Measurements from ENCODE around the gene FLNA.

DNA sequence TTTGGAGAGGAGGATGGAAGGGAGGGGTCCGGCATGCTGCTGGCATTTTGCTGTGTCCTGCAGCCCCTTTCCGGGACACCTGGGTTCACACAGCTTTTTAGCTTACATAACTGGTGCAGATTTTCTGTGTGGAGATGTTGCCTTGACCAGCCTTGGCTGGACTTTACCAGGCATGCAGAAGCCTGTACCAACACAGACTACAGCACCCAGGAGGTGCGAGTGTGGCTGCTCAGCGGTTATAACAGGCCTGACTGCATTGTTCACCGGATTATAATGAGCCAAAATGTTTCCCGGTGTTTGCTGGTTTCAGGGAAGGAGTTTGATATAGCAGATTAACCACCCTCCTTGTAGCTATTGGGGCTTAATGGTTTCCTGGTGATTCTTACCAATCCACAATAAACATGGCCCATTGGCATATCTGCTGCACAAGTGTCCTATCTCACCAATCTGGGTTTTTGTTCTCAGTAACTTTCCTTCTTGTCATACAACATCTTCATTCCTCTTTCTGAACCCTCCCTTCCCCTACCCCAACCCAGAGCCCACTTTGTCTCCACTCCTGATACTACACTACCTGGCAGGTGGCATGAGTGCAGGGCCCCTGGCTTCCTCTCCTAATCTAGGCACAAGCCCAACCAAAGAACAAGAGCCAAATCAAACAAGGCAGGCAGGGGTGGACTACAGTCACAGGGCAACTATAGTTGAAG lies 27.6 kb upstream of the FLNA start:
- TF ChIP-seq, protein P1, sequence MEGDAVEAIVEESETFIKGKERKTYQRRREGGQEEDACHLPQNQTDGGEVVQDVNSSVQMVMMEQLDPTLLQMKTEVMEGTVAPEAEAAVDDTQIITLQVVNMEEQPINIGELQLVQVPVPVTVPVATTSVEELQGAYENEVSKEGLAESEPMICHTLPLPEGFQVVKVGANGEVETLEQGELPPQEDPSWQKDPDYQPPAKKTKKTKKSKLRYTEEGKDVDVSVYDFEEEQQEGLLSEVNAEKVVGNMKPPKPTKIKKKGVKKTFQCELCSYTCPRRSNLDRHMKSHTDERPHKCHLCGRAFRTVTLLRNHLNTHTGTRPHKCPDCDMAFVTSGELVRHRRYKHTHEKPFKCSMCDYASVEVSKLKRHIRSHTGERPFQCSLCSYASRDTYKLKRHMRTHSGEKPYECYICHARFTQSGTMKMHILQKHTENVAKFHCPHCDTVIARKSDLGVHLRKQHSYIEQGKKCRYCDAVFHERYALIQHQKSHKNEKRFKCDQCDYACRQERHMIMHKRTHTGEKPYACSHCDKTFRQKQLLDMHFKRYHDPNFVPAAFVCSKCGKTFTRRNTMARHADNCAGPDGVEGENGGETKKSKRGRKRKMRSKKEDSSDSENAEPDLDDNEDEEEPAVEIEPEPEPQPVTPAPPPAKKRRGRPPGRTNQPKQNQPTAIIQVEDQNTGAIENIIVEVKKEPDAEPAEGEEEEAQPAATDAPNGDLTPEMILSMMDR (IDR thresholded peaks at IDR 0.05) = no peak
- no peak for TF ChIP-seq POLR2A (IDR thresholded peaks at IDR 0.05)
- no peak for TF ChIP-seq POLR2AphosphoS5 (IDR thresholded peaks at IDR 0.05)

Measured in breast epithelium (tissue), 3 donors.